Right lobe of liver (tissue), 6 donors: Measurements from ENCODE around the gene RAB35. TPM values are rescaled to one million over a fixed set of nuclear protein-coding genes. Genes with fewer than 3 reads are reported as not detected.

Experiments used
- ATAC-seq, 4 donors: fragments of 200-7000 bp; cut with Tn5 transposase; one replicate each; pipeline ENCODE4 v1.9.1; 2020; ENCODE audit warnings: mild to moderate bottlenecking in 4 of 4, moderate library complexity in 4 of 4
- DNase-seq, 3 donors: peaks; one replicate each; pipeline ENCODE4 v3.0.0-alpha.2; 2020
- H3K27ac ChIP-seq, 3 donors: fragments of 200-600 bp; one replicate each; pipeline ENCODE4 v1.8.0; 2022
- H3K27me3 ChIP-seq, 2 donors: fragments of 200-600 bp; one replicate each; pipeline ENCODE4 v1.8.0; 2022
- H3K36me3 ChIP-seq, 4 donors: fragments of 200-600 bp; sonication (generic) in 1 of 4; one replicate each; pipeline versions ENCODE4 v1.5.1 to v1.8.0; 2017 to 2022; ENCODE audit warnings: control low read depth in 1 of 4
- H3K4me1 ChIP-seq, 4 donors: fragments of 200-600 bp; sonication (generic) in 1 of 4; one replicate each; pipeline versions ENCODE4 v1.5.1 to v1.8.0; 2017 to 2022; ENCODE audit warnings: control low read depth in 1 of 4
- H3K4me3 ChIP-seq, 3 donors: fragments of 200-600 bp; one replicate each; pipeline ENCODE4 v1.8.0; 2022
- H3K9me3 ChIP-seq, 4 donors: fragments of 200-600 bp; sonication (generic) in 1 of 4; one replicate each; pipeline versions ENCODE4 v1.5.1 to v1.8.0; 2017 to 2022; ENCODE audit warnings: control low read depth in 1 of 4
- POLR2A ChIP-seq: fragments of 450-650 bp; IDR thresholded peaks from one replicate; pipeline ENCODE4 v1.6.1; 2017; ENCODE audit warnings: antibody characterized with exemption, mild to moderate bottlenecking
- WGBS: methylation state at CpG from one replicate; pipeline ENCODE4 v1.1.6; 2018; ENCODE audit warnings: low coverage, low lambda C conversion rate; ENCODE audit not compliant: insufficient coverage; ENCODE audit errors: missing lambda C conversion rate; 5-methylcytosine and 5-hydroxymethylcytosine counted together
- intact Hi-C, 2 donors: fragments of 100-400 bp; cut with DNase I; formaldehyde crosslinking; loops; one replicate each; pipeline versions ENCODE4 v1.11.2 to v1.14.1; 2022
- total RNA-seq, 6 experiments: library from RNA; depleted of rRNA in 2 of 6; stranded (reverse); fragments of >200 nt in 2 of 6; fragmentation: NEBNext Ultra II Directional in 3 of 6; extraction: Animal tissue kit (Norgen Biotek cat#: 25700) in 3 of 6; gene quantifications; one replicate each; pipeline versions ENCODE4 v1.1.0 to v1.2.4, GENCODE V29; 2016 to 2023
- TF ChIP-seq, protein P1 (sequence below), 4 donors: fragments of 200-600 bp in 3 of 4; fragments of 450-650 bp in 1 of 4; IDR thresholded peaks; one replicate each; pipeline versions ENCODE4 v1.5.1 to v1.8.0; 2016 to 2022; ENCODE audit warnings: antibody characterized with exemption in 4 of 4, mild to moderate bottlenecking in 2 of 4
- donor health status: DM: no; HTN: yes; CAD: no.
- donor health status: DM: no; HTN: no; CAD: no.
- donor health status: DM: no; HTN: no; CAD: no.
- donor health status: DM: no; HTN: yes; CAD: no.
- donor health status: DM: no; HTN: yes; CAD: no.

The RAB35 gene
- total RNA-seq, 6 experiments from 2014 or later: 11.7 to 22.1 (median 14.7) TPM

DNA sequence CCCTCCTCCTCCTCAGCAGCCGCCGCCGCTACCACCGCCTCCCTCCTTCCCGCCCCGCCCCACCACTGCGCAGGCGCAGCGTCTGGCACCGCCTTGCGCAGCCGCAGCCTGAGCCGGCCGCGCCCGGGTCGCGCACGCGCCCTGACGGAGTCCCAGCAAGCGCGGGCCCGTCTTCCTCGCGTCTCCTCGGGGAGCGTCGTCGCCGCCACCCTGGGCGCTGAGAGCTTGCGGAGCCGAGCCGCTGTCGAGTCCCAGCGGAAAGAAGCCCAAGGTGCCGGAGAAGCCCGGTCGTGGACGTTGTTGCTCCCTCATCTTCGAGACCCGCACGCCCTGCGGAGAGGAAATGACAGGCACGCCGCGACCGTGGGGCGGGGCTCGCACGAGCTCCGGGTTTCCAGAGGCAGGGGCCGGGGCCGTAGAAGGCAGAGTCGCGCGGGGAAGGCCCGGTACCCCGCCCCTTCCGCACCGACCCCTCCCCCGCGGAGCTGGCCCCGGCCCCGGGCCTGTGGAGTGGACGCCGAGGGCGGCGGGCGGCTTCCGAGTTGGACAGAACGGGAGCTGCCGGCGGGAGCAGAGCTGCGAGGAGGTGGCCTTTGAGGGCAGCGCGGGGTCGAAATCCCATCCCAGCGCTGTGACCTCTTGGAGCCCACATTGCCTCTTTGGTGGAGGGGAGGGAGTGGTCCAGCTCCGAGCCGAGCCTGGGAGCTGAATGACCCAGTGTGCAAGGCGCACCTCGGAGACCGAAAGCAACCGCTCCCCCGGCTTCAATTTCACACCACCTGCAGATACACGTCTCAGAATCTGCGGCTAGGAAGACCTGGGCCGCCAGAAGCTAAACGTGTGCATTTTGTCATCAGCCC is 469 bp upstream of the RAB35 start:
- no peaks in the 10 kb centered on the region for H3K27me3 ChIP-seq
- H3K9me3 ChIP-seq: no peaks in the 10 kb centered on the region
- DNase-seq: peak; percentile 96 to 97 (median 97)
- peak overlapping the region; percentile 82 to 91 (median 85) for H3K27ac ChIP-seq
- H3K36me3 ChIP-seq: no peaks in the 10 kb centered on the region
- WGBS: 0% methylated on average over 15 of the region's 91 CpGs
- peaks cover 0 to 34% (median 5%) of the 10 kb centered on the region in 4 donors for H3K4me1 ChIP-seq
- peak; percentile 88 to 93 (median 90) for ATAC-seq
- H3K4me3 ChIP-seq: peak overlapping the region; percentile 77 to 91 (median 81)
- intact Hi-C loops: no loop called here
- TF ChIP-seq, protein P1, sequence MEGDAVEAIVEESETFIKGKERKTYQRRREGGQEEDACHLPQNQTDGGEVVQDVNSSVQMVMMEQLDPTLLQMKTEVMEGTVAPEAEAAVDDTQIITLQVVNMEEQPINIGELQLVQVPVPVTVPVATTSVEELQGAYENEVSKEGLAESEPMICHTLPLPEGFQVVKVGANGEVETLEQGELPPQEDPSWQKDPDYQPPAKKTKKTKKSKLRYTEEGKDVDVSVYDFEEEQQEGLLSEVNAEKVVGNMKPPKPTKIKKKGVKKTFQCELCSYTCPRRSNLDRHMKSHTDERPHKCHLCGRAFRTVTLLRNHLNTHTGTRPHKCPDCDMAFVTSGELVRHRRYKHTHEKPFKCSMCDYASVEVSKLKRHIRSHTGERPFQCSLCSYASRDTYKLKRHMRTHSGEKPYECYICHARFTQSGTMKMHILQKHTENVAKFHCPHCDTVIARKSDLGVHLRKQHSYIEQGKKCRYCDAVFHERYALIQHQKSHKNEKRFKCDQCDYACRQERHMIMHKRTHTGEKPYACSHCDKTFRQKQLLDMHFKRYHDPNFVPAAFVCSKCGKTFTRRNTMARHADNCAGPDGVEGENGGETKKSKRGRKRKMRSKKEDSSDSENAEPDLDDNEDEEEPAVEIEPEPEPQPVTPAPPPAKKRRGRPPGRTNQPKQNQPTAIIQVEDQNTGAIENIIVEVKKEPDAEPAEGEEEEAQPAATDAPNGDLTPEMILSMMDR (IDR thresholded peaks at IDR 0.05): no peak
- TF ChIP-seq POLR2A: peak; percentile 82

DNA sequence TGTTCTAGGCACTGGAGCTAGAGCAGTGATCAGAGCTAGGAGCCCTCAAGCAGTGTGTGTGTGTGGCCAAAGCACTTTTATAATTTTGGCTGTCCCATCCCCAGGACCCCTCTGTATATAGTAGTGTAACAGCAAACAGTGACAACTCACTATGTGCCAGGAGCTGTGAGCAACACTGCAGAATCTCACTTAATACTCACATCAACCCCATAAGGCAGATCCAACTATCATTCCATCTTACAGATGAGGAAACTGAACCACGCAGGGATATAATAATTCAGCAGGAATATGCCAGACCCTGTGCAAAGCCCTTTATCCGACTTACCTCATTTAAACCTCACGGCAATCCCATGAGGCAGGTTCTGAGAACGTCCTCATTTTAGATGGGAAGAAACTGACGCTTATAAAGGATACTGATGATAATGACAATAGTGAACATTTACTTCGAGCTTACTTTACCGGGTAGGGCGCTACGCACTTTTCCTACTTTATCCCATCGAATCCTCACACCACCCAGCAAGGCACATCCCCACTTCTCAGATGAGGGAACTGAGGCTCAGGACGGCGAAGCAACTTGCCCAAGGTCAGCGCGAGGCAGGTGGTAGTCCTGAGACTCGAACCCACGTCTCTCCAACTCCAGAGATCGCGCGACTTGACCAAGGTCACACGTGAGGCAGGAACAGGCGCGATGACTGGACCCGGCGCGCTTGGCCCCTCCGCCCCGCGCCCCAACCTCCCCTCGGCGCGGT is 687 bp downstream of the RAB35 start:
- peak overlapping the region; percentile 77 to 91 (median 81) for H3K4me3 ChIP-seq
- no peaks in the 10 kb centered on the region for H3K36me3 ChIP-seq
- peaks cover 0 to 33% (median 5%) of the 10 kb centered on the region in 4 donors for H3K4me1 ChIP-seq
- H3K27ac ChIP-seq: peak overlapping the region in 2 of 3 donors; percentile 85 to 91
- WGBS: 16% methylated on average over 18 of the region's 31 CpGs
- H3K27me3 ChIP-seq: no peaks in the 10 kb centered on the region
- DNase-seq (no peak), ATAC-seq (peak in 1 of 4 donors; percentile 2)
- intact Hi-C loops: no loop called here
- no peaks in the 10 kb centered on the region for H3K9me3 ChIP-seq
- no peak for TF ChIP-seq POLR2A
- TF ChIP-seq, protein P1 (IDR thresholded peaks at IDR 0.05): no peak

DNA sequence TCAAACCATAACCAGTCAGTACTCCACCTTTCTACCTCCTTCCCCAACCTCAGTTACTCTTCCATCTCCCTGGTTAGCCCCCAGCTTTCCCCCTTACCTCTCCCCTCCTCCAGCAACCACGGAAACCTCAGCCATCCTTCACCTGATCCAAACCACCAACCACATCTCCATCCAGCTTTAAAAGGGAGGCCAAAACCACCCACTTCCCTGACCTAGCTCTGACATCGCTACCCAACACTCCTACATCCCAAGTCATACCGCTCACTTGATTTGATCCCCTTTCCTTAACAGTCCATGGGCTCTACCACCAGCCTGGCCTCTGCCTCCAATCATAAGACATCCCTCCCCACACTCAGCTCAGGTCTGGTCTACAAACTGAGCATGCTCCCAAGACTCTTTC is 1.5 kb downstream of the RAB35 start:
- DNase-seq: no peak
- Histone ChIP-seq H3K27ac (no peak overlapping the region), H3K27me3 (no peaks in the 10 kb centered on the region), H3K36me3 (no peaks in the 10 kb centered on the region), H3K4me1 (peaks cover 0 to 33% (median 5%) of the 10 kb centered on the region in 4 donors), H3K9me3 (no peaks in the 10 kb centered on the region), H3K4me3 (peak overlapping the region in 1 of 3 donors; percentile 91)
- no peak for TF ChIP-seq POLR2A
- TF ChIP-seq, protein P1 (IDR thresholded peaks at IDR 0.05): no peak
- no peak for ATAC-seq
- WGBS: 65% methylated on average over 2 of the region's 3 CpGs
- intact Hi-C loops: no loop called here

DNA sequence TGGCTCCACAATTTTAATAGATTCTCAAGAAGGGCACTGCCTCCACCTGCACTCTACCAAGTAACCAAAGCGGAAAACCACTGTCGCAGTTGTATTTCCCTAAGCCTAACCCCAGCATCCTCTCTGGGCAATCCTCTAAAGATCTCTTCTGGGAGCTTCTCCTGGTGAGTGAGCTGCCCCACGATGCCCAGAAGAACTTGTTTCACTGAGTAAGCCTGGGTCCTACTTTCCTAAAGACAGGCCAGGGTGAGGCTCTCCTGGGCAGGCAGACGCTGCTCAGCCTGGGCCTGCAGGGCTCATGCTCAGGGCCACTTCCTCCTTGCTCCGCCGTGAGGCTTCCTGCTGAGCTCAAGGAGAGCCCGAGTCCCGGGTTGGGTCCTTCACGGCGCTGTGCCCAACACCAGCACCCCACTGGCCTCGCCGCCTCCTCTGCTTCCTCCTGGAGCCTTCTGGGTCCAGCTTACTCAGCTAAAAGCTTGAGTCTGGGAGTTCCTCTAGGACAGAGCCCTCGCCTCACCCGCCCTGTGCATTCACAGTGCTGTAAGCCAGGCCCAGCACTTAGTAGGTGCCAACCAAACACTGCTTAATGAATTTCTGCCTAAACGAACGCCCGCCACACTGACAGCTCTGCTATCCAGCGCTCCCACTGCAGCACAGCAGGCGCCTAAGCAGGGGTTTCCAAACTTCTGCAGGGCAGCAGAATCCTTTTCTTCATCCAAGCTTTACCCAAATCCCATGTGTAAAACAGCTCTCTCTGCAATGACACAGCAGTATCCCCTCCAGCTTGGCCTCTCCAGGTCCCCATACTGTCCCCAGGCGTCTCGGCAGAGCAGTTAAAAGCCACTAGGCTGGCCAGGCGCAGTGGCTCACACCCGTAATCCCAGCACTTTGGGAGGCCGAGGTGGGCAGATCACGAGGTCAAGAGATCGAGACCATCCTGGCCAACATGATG is 5.7 kb downstream of the RAB35 start:
- ATAC-seq (peak; percentile 80 to 94 (median 90)), DNase-seq (peak; percentile 69 to 84 (median 75))
- Histone ChIP-seq H3K4me1 (peaks cover 0 to 11% (median 0%) of the 10 kb centered on the region in 4 donors), H3K9me3 (no peaks in the 10 kb centered on the region), H3K27ac (no peak overlapping the region), H3K4me3 (no peak overlapping the region), H3K36me3 (peaks cover 0 to 4% (median 0%) of the 10 kb centered on the region in 4 donors), H3K27me3 (no peaks in the 10 kb centered on the region)
- 77% methylated on average over 14 of the region's 26 CpGs for WGBS
- intact Hi-C loops: no loop called here
- TF ChIP-seq, protein P1 (IDR thresholded peaks at IDR 0.05): no peak
- no peak for TF ChIP-seq POLR2A
